Nucleus accumbens (tissue), 56 donors: ENCODE measurements around the gene LSG1.
"Not testable (repeated sequence)": the region's sequence is repeated elsewhere in the genome, so short reads cannot be mapped to it uniquely, and the experiment has no call there.

Source experiments
- DNase-seq, 56 donors: peaks; one replicate each; lab custom pipeline; 2025; lab: John Stamatoyannopoulos, UW

LSG1 gene

DNA sequence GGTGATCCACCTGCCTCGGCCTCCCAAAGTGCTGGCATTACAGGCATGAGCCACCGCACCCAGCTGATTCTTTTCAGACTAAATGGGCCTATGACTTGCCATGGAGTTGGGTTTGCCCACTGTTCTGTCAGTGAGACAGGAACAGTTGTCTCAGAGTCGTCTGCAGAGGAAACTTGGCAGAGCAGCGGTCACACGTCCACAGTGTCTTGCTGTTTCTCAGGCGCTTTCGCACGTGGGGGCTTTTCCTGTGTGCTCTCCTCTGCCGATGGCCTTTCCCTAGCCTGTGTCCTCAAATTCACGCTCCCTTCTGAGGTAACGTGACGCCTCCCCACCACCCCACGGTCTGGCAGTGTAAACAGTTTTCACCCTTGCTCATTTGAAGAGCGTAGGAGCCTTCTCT is 50.0 kb downstream of the LSG1 start:
- no peak for DNase-seq

DNA sequence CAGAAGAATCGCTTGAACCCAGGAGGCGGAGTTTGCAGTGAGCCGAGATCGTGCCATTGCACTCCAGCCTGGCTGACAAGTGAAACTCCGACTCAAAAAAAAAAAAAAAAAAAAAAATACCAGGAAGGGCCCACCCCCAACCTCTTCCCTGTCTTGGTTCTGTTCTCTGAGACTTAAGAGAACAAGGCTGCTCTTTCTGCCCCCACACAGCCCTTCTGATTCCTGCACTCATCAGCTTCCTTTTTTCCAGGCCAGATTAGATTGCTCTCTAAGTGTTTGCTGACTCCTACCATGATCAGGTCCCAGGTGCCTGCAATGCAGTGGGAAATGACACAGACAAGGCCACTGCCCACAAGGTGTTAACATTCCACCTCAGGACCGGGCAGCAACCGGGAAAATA is 51.8 kb downstream of the LSG1 start:
- DNase-seq, result peak in 8 of 56 donors; percentile 9 to 44 (median 12)

GRCh38 chr3:194619741-194620140 is 52.2 kb downstream of the LSG1 start:
- no peak for DNase-seq

GRCh38 chr3:194618858-194619608 is 53.0 kb downstream of the LSG1 start:
- no peak for DNase-seq

- no peak for DNase-seq
Measured at GRCh38 chr3:194617827-194618226, 54.2 kb downstream of the LSG1 start.

GRCh38 chr3:194617143-194617671 is 54.8 kb downstream of the LSG1 start:
- DNase-seq, result no peak

- no peak for DNase-seq
Measured at GRCh38 chr3:194615226-194615625, 56.8 kb downstream of the LSG1 start.

DNA sequence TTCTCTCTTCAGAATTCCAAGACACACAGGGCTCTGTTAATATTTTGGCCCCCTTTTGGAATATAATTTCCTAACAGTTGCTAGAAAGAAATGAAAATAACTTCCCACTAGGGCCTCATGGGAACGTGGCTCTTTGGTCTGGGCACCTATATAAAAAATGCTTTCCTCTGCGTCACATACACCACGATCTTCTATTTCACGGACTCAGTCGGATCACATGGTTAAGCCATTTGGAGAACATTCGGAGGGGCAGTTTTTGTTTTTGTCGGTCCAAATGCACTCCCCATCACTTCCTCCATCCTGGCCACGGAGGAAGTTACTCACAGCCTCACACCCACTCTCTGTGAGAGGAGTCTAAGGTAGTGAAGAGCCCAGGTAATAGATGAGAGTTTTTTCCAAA is 59.8 kb downstream of the LSG1 start:
- no peak for DNase-seq

GRCh38 chr3:194610689-194611088 is 61.3 kb downstream of the LSG1 start:
- no peak for DNase-seq

GRCh38 chr3:194609601-194610000 is 62.4 kb downstream of the LSG1 start:
- no peak for DNase-seq

DNA sequence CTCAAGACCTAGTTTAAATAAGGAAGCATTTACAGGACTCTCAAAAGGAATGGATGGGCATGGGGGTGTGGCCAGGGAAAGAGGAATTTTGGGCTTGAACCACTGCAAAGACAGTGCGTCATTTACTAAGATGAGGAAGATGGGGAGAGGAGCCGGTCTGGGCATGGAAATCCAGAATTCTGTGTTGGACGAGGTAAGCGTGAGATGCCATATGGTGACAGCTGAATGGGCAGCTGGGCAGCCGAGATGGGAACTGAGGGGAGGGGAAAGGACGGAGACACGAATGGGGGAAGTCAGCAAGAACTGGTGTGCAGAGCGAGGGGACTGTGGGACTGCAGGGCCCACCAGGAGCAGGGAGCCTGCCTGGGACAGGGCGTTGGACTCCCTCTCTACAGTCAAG is 63.0 kb downstream of the LSG1 start:
- no peak for DNase-seq

GRCh38 chr3:194607592-194608389 is 64.2 kb downstream of the LSG1 start:
- DNase-seq, result no peak

GRCh38 chr3:194606941-194607340 is 65.0 kb downstream of the LSG1 start:
- no peak for DNase-seq

DNA sequence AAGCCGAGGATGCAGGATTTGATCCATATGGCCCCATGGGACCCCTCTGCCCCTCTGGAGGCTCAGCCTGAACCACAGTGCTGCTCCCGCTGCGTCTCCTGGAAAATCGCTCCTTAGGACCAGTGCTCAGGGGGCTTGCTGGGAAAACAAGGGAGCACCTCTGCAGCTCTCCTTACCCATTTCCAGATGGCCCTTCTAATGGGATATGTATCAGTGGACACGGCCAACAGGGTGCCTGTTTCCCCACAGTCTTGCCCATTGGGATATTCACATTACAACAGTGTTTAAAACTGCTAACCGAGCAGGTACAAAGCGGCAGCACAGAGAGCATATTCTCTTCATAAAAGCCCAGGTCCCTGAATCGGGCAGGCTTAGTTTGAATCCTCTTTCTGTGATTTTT is 65.8 kb downstream of the LSG1 start:
- no peak for DNase-seq

- DNase-seq, result not testable (repeated sequence)
Measured at GRCh38 chr3:194605314-194605713, 66.7 kb downstream of the LSG1 start.

DNA sequence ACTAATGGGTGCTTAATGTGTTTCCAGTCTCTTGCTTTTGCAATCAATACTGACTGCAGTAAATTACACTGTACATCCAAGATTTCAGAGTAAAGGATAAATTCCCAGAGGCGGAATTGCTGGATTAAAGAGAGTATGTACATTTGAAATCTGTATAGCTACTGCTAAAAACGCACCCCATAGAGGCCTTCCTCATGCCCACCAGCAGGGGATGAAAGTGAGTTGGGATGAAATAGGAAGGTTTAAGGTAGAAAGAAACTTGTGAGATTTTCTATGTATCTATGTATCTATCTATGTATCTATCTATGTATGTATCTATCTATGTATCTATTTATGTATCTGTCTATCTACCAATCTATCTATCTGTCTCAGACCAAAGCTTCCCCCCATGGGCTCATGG is 67.2 kb downstream of the LSG1 start:
- DNase-seq, result no peak

DNA sequence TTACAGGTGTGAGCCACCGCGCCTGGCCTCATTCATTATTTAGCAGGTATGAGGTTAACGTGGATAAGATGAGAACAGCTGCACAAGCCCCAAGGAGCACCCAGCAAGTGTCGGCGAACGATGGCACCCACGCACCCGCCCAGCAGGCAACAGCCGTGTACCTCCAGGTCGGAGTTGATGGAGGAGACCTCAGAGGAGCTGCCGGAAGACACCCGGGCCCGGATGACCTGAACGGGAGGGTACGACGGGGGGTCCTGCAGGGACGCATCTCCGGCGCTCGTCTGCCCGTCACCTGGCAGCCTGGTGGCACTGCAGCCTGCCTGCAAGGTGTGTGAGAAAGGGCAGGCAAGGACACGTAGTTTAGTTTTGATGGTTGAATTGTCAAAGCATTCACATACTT is 67.9 kb downstream of the LSG1 start:
- no peak for DNase-seq

DNA sequence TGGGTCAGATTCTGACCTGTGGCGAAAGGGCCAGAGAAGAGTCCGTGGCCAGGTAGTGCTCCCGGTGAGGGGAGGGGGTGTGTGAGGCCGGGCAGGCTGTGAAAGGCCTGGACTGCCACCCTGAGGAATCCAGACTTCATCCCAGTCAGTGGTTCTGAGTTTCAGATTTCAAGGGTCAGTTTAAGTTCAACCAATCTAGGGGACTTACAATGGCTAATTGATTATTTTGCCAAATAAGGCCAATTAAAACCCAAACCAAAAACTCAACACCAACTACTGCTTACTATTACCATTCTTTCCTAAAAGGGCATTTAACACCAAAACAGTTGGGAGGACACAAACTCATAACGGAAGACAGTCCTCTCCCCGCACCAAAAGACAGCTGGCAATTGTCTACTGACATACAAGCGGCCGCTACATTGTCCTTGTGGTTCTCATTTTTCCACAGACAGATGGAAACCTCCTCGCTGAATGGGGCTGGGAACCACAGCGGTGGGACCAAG is 69.3 kb downstream of the LSG1 start:
- DNase-seq, result no peak

- no peak for DNase-seq
Measured at GRCh38 chr3:194598771-194599557, 73.0 kb downstream of the LSG1 start.

- peak in 11 of 56 donors; percentile 13 to 33 (median 20) for DNase-seq
Measured at GRCh38 chr3:194596906-194597305, 75.1 kb downstream of the LSG1 start.
